HG02870 (cell line): Measurements from ENCODE around the gene TCF7L1.
"Not testable (repeated sequence)": the region's sequence is repeated elsewhere in the genome, so short reads cannot be mapped to it uniquely, and the experiment has no call there.

Experiments used
- ATAC-seq: cut with Tn5 transposase; IDR thresholded peaks from one replicate; pipeline ENCODE4 v1.9.1; 2021; ENCODE audit warnings: mild to moderate bottlenecking, moderate library complexity; ENCODE audit not compliant: unreplicated experiment

TCF7L1 gene

GRCh38 chr2:85181134-85181631, 48.0 kb downstream of the TCF7L1 start:
- ATAC-seq, result no peak

DNA sequence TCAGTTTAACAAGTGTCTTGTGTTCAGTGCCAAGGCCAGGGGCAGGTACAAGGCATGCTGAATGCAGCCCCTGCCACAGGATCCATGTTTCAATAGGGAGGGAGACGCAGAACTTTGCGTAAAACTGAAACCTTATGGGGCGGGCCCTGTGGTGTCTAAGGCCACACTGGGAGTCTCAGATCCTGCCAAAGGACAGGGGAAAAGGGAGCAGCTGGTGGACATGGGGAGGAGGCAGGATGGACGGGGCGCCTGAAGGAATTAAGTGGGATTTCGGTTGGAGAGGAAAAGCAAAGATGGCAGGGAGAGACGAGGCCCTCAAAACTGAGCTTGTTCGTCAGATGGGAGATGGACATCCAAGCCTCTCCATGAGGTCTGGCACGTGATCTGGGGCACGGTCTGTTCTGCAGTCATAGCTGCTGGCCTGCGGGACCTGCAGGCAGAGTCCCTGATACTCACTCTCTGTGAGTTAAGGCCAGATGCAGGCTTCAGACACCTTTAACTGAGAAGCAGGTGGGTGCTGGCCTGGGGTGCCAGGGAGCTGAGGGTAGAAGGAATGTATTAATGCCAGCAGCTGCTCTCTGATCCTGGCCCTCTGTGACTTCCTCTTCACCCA, 48.8 kb downstream of the TCF7L1 start:
- ATAC-seq, result no peak

DNA sequence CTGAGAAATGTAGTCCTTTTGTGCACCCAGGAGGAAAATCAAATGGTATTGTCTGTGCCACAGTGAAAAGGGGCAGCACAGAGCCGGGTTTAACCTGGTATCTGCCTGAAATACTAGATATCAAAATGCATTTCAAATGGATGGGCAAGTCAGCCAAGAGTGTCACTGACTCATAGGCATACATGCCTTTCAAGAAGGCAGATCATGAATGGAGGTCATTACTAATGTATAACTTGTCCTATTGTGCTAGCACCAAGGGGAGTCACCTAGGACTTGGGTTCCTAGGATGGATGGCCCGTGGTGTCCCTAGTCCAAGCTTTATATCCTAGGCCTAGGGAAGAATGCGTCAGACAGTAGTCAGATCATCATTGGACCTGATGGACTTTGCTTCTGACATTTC, 49.9 kb downstream of the TCF7L1 start:
- no peak for ATAC-seq

- no peak for ATAC-seq
These were observed 50.3 kb downstream of the TCF7L1 start for GRCh38 chr2:85183479-85183878.

DNA sequence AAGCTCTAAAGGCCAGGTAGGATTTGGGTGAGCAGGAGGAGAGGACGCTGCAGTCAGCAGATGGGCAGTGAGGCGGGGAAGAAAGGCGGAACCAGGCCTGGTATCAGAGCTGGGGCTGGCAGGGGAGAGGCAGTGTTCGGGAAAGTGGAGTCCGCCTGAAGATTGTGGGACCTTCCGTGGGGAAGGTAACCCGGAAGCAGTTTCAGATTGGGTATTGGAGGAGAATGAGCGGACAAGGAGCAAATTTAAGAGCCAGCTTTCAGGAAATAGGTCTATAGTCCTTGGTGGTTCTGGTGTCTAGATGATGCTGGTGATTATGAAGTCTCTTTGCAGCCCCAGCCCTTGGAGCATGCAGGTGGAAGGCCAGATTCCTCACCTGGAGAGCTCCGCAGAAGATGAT, 51.0 kb downstream of the TCF7L1 start:
- no peak for ATAC-seq

DNA sequence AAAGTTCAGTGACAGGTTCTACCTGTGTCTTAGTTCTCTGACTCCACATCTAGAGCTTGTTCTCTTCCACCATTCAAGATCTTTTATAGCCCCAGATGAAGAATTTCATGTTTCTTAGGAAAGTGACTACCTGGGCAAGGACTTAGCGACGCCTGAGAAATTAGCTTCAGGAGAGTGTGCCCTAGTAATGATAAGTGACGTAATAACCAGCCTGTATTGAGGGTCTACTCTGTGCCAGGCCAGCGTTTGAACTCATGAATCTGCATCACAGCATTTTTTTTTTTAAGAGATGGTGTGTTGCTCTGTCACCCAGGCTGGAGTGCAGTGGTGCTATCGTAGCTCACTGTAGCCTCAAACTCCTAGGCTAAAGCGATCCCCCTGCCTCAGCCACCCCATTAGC, 51.8 kb downstream of the TCF7L1 start:
- ATAC-seq, result no peak

DNA sequence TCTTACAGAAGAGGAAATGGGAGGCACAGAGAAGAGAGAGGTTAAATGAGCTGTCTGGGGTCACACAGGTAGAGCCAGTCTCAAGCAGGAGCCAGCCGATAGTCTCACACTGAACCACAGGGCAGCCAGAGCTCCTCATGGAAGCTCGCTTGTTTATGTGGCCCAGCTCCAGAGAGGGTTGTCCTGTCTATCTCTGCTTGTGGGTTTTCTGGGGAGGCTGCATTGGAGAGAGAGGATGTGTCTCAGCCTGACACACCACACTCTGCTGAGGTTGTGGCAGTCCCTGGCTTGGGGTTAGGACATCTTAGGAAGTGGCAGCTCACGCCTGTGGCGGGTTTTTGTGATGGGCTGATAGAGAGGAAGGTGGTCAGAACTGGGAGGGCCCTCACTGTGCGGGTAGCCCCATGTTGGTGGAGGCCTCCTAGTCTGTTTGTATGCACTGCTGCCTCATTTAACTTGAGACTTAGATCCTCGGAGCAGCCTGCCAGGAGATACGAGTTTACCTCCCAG, 52.3 kb downstream of the TCF7L1 start:
- no peak for ATAC-seq

DNA sequence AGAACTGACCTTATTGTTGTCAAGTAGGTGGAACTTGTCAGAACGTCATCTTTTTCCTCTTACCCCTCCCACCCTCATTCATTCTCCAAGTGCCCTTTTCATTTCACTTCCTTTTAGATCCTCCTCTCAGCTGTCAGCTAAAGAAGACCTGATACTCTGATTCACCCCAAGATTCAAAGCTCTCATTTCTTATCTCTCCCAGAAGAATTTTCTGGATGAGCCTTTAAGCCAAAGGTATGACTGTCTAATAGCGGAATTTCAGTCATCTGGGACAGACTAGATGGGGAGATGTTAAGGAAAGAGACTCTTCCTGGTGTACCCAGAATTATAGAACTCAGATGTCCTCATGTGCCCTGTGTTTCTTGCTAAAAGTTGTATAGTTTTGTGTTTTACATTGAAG, 53.9 kb downstream of the TCF7L1 start:
- ATAC-seq, result no peak

GRCh38 chr2:85188852-85189251, 55.7 kb downstream of the TCF7L1 start:
- ATAC-seq, result no peak

DNA sequence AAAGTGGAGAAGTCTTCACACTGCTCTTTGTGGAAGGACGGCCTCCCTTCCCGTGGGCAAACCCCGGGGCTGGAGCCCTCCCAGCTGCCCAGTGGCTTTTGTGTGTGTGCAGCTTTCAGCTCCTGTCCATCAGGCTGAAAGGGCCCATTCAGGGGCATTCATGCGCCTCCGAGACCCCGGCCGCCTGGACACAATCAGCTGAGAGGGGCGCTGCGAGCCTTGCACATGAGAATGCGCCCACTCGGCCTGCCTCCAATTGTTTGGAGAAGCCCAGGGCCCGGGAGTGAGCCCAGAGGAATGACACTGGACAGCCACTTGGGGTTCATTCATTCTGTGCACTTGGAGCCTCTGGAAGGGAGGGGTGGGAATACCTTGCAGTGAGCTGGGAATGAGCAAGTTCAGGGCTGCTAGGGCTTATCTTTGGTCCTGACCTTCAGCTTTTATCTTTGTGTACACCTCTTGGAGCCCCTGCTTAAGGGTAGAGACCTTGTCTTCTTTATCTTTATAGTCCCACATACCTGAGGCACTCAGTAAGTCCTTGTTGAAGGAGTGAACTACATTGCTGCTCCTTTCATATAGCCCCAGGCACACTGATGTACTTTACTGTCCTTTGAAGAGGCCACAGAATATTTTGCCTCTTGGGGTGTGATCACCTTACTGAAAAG, 56.5 kb downstream of the TCF7L1 start:
- no peak for ATAC-seq

GRCh38 chr2:85191157-85191556, 58.0 kb downstream of the TCF7L1 start:
- no peak for ATAC-seq

DNA sequence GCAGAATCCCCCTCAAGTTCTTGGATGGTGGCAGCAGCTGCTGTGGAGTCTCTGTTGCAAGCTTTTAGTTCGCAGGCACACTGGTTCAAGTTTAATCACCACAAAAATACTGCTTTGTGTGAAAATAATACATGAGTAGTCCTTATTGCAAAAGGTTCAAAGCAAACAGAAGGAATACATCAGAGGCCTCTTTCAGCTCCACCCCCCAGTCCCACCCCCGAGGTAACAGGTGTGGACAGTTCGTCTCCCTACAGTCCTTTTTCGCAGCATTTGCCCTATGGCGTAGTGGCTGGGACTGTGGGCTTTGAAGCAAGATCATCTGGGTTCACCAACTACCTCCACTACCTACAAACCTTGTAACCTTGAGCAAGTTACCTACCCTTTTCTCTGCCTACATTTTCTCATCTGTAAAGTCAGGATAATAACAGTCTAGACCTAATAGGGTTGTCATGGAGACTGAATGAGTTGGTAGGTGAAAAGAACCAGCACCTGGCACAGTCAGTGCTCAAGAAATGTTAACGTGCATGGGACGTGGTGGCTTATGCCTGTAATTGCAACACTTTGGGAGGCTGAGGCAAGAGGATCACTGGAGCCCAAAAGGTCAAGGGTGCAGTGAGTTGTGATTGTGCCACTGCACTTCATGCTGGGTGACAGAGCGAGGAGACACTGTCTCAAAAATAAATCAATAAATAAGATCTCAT, 61.7 kb downstream of the TCF7L1 start:
- no peak for ATAC-seq

DNA sequence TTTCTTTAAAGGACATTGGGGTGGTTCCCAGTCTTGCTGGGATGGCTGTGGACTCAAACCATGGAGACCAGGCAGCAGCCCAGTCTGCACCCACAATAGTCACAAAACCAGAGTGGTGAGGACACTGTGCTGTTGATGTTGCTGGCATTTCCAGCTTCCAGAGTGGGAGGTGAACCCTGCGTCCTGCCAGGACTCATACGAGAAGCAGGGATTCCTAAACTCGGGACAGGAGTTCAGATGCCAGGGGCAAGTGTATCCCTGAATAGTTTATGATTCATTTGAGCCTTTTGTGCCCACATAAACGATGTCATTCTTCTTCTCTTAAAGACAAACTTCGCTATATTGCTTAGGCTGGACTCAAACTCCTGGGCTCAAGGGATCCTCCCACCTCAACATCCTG, 62.8 kb downstream of the TCF7L1 start:
- ATAC-seq, result no peak

- ATAC-seq, result no peak
These were observed 66.5 kb downstream of the TCF7L1 start for GRCh38 chr2:85199698-85200097.

GRCh38 chr2:85209887-85210286, 76.7 kb downstream of the TCF7L1 start:
- ATAC-seq, result no peak

DNA sequence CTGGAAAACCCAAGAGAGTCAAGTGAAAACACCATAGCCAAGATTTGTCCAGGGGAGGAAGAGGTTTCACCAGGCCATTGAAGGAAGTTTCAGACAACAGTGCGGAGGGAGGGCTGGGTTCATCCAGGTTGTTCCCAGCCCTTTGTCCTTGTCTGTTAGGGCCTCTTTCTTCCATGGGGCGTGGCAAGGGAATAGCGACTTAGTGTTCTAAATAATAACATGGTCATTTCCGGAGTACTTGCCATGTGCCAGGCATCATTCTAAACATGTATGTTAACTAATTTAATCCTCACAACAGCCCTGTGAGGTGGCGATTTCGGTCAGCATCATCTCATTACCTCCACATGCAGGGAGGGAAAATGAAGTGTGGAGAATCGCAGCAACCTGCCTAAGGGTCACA, 77.3 kb downstream of the TCF7L1 start:
- ATAC-seq, result no peak

- ATAC-seq, result not testable (repeated sequence)
These were observed 78.4 kb downstream of the TCF7L1 start for GRCh38 chr2:85211606-85212005.

GRCh38 chr2:85212841-85213240, 79.6 kb downstream of the TCF7L1 start:
- ATAC-seq, result no peak

GRCh38 chr2:85213404-85213803, 80.2 kb downstream of the TCF7L1 start:
- ATAC-seq, result no peak

- ATAC-seq, result no peak
These were observed 80.8 kb downstream of the TCF7L1 start for GRCh38 chr2:85213901-85214512.

GRCh38 chr2:85215081-85215447, 81.9 kb downstream of the TCF7L1 start:
- no peak for ATAC-seq
